Measurements from ENCODE around the gene GPATCH8.
"Not testable (repeated sequence)": the region's sequence is repeated elsewhere in the genome, so short reads cannot be mapped to it uniquely, and the experiment has no call there.

GPATCH8 gene

GRCh38 chr17:44523672-44523972, 20.4 kb upstream of the GPATCH8 start:
- DNase-seq, result no peak

GRCh38 chr17:44522883-44523671, 19.9 kb upstream of the GPATCH8 start:
- DNase-seq, result peak in 2 of 4 experiments; percentile 6 to 39

- no peak for DNase-seq
These were observed 14.8 kb upstream of the GPATCH8 start for GRCh38 chr17:44518032-44518431.

GRCh38 chr17:44511241-44512134, 8.3 kb upstream of the GPATCH8 start:
- not testable (repeated sequence) for DNase-seq

GRCh38 chr17:44506939-44507604, 3.9 kb upstream of the GPATCH8 start:
- not testable (repeated sequence) for DNase-seq

- DNase-seq, result no peak
These were observed 534 bp downstream of the GPATCH8 start for GRCh38 chr17:44502598-44503146.

GRCh38 chr17:44501866-44502375, 1.3 kb downstream of the GPATCH8 start:
- DNase-seq, result no peak

GRCh38 chr17:44499722-44500121, 3.5 kb downstream of the GPATCH8 start:
- DNase-seq, result no peak

GRCh38 chr17:44496815-44497214, 6.4 kb downstream of the GPATCH8 start:
- DNase-seq, result no peak

GRCh38 chr17:44493339-44493738, 9.9 kb downstream of the GPATCH8 start:
- no peak for DNase-seq

GRCh38 chr17:44492706-44493272, 10.4 kb downstream of the GPATCH8 start:
- DNase-seq, result no peak

- DNase-seq, result no peak
These were observed 13.6 kb downstream of the GPATCH8 start for GRCh38 chr17:44489581-44489980.

GRCh38 chr17:44487170-44487569, 16.0 kb downstream of the GPATCH8 start:
- DNase-seq, result no peak

- DNase-seq, result no peak
These were observed 29.8 kb downstream of the GPATCH8 start for GRCh38 chr17:44473367-44473766.

GRCh38 chr17:44469676-44470075, 33.5 kb downstream of the GPATCH8 start:
- no peak for DNase-seq

- DNase-seq, result no peak
These were observed 36.1 kb downstream of the GPATCH8 start for GRCh38 chr17:44467108-44467507.

- DNase-seq, result no peak
These were observed 36.9 kb downstream of the GPATCH8 start for GRCh38 chr17:44466339-44466738.

- DNase-seq, result no peak
These were observed 37.3 kb downstream of the GPATCH8 start for GRCh38 chr17:44465897-44466296.

GRCh38 chr17:44465276-44465675, 37.9 kb downstream of the GPATCH8 start:
- no peak for DNase-seq

GRCh38 chr17:44464037-44464436, 39.2 kb downstream of the GPATCH8 start:
- DNase-seq, result no peak

GRCh38 chr17:44451832-44452231, 51.4 kb downstream of the GPATCH8 start:
- no peak for DNase-seq

GRCh38 chr17:44451016-44451627, 52.1 kb downstream of the GPATCH8 start:
- DNase-seq, result no peak

All from activated CD4-positive, CD25-positive, alpha-beta regulatory T cell (primary cell).